ENCODE data around the gene PTPN7. TPM values are rescaled to one million over a fixed set of nuclear protein-coding genes. Genes with fewer than 3 reads are reported as not detected.

The PTPN7 gene
- total RNA-seq, 1 experiment from 2014 or later = not detected

DNA sequence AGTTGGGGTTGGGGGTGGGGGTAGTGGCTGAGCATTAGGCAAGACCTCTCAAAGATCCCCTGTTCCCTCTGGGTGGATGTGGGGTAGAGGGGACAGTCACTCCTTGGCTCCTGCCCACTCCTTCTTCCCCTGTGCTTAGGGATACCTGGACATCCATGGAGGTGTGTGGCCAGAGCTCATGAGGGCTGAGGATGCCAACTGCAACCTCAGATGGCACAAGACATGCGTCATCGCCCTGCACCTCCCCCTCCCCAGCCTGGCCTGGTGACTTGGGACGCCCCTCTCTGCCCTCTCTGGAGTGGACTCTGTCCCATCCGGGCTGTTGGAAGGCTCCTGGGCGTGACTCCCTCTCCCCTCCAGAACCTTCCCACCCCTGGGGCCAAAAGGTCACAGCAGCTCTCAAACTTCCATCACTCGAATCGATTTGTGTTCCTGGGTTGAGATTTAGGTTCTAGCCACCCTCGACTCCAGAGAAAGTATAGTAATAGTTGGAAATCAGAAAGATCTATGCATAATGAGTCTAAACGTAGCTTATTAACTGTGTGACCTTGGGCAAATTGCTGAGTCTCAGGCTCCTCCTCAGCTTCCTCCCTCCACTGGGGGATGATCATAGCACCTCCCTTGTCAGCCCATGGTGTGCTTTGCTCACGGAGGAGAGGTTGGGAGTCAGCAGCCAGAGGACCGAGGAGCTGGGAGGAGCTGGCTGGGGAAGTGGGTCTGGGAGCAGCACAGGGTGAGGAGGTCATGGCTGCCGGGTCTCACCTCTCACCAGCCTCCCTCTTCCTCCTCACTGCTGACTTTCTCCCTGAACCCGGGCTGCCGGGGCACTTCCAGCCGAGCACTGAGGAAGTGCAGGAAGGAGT lies 2.2 kb upstream of the PTPN7 start:
- H3K9me3 Mint-ChIP-seq (ENCODE audit: unreplicated experiment) = no peaks in the 10 kb centered on the region
- H3K4me1 Mint-ChIP-seq (ENCODE audit: insufficient read depth, unreplicated experiment) = peaks cover 7% of the 10 kb centered on the region
- no TSS peak for BruUV-seq (replicated peaks)
- H3K36me3 Mint-ChIP-seq (ENCODE audit: insufficient read depth, unreplicated experiment) = peaks cover 6% of the 10 kb centered on the region
- ChIA-PET CTCF (interaction anchor here (0.6 to 4.5 kb wide), 10 partner anchors 8 to 180 kb away, joined by 3 to 18 read pairs (median 5); no protein-coding TSS in a partner anchor), POLR2A (interaction anchor here (0.6 to 0.9 kb wide), 2 partner anchors 19 to 256 kb away, joined by 3 read pairs; no protein-coding TSS in a partner anchor)
- peaks cover 11% of the 10 kb centered on the region for H3K27me3 Mint-ChIP-seq (ENCODE audit: insufficient read depth, unreplicated experiment)
- no peak overlapping the region for H3K27ac Mint-ChIP-seq (ENCODE audit: low read depth, unreplicated experiment)
- no peak overlapping the region for H3K4me3 Mint-ChIP-seq (ENCODE audit: unreplicated experiment)
- intact Hi-C loops (cut with micrococcal nuclease) = no loop called here
- TF ChIP-seq, protein P1, sequence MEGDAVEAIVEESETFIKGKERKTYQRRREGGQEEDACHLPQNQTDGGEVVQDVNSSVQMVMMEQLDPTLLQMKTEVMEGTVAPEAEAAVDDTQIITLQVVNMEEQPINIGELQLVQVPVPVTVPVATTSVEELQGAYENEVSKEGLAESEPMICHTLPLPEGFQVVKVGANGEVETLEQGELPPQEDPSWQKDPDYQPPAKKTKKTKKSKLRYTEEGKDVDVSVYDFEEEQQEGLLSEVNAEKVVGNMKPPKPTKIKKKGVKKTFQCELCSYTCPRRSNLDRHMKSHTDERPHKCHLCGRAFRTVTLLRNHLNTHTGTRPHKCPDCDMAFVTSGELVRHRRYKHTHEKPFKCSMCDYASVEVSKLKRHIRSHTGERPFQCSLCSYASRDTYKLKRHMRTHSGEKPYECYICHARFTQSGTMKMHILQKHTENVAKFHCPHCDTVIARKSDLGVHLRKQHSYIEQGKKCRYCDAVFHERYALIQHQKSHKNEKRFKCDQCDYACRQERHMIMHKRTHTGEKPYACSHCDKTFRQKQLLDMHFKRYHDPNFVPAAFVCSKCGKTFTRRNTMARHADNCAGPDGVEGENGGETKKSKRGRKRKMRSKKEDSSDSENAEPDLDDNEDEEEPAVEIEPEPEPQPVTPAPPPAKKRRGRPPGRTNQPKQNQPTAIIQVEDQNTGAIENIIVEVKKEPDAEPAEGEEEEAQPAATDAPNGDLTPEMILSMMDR (IDR thresholded peaks at IDR 0.05; ENCODE audit: unreplicated experiment) = no peak
- DNase-seq (ENCODE audit: unreplicated experiment) = no peak

- intact Hi-C loops (cut with micrococcal nuclease) = no loop called here
- Mint-ChIP-seq H3K9me3 (ENCODE audit: unreplicated experiment) (no peaks in the 10 kb centered on the region), H3K27ac (ENCODE audit: low read depth, unreplicated experiment) (no peak overlapping the region), H3K4me3 (ENCODE audit: unreplicated experiment) (no peak overlapping the region), H3K27me3 (ENCODE audit: insufficient read depth, unreplicated experiment) (peaks cover 11% of the 10 kb centered on the region), H3K4me1 (ENCODE audit: insufficient read depth, unreplicated experiment) (peaks cover 7% of the 10 kb centered on the region), H3K36me3 (ENCODE audit: insufficient read depth, unreplicated experiment) (peaks cover 6% of the 10 kb centered on the region)
- ChIA-PET POLR2A (no interaction called here), CTCF (interaction anchor here (1.2 to 4.5 kb wide), 4 partner anchors 23 to 30 kb away, joined by 4 to 18 read pairs (median 10); no protein-coding TSS in a partner anchor)
- TF ChIP-seq, protein P1 (IDR thresholded peaks at IDR 0.05; ENCODE audit: unreplicated experiment) = no peak
- no TSS peak for BruUV-seq (replicated peaks)
- no peak for DNase-seq (ENCODE audit: unreplicated experiment)
Measured at GRCh38 chr1:202162047-202162417, 1.6 kb upstream of the PTPN7 start.

DNA sequence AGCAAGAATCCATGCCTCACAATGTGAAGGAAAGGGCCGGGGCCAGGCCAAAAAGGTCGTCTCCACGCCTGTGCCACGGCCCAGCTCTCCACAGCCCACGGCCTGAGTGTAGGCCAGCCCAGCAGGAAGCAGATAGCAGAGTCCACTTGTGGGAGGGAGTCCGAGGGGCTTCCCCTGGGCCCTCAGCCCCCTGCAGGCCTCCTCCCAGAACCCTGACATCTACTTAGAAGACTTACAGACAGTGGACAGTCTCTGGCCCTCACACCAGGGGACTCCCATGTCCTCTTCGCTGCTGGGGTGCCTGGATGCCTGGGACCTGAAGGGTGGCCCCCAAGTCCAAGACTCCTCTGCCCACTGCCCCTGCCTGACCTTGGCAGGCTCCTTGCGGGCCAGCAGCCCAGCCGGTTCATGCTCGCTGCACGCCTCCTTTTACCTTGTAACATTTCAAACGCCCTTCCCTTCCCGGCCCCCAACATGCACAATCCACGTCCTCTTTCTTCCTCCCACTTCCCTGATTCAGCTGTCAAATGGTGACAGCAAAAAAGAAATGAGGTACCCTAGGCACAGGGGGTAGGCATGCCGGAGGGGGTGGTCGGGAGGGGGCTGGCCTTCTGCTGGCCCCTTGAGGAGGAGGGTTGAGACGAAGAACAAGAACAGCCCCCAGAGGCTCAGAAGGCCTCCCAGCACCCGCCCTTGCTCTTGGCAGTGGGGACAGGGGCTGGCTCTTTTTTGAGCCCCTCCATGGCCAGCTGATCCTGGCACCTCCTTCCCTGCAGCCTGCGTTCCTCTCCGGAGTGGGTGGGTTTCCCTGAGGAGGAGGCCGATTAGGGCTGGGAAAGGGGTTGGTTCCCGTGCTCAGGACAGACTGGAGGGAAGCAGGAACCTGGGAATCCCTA lies 997 bp upstream of the PTPN7 start:
- TF ChIP-seq, protein P1 (IDR thresholded peaks at IDR 0.05; ENCODE audit: unreplicated experiment) = no peak
- Mint-ChIP-seq H3K36me3 (ENCODE audit: insufficient read depth, unreplicated experiment) (peaks cover 6% of the 10 kb centered on the region), H3K4me3 (ENCODE audit: unreplicated experiment) (no peak overlapping the region), H3K27ac (ENCODE audit: low read depth, unreplicated experiment) (no peak overlapping the region), H3K4me1 (ENCODE audit: insufficient read depth, unreplicated experiment) (peaks cover 7% of the 10 kb centered on the region), H3K27me3 (ENCODE audit: insufficient read depth, unreplicated experiment) (peaks cover 11% of the 10 kb centered on the region), H3K9me3 (ENCODE audit: unreplicated experiment) (no peaks in the 10 kb centered on the region)
- no peak for DNase-seq (ENCODE audit: unreplicated experiment)
- intact Hi-C loops (cut with micrococcal nuclease) = no loop called here
- no TSS peak for BruUV-seq (replicated peaks)
- CTCF ChIA-PET = interaction anchor here (1.2 to 4.5 kb wide), 3 partner anchors 23 to 31 kb away, joined by 4 to 18 read pairs (median 12); no protein-coding TSS in a partner anchor
- POLR2A ChIA-PET = no interaction called here

Measured in MCF 10A (cell line).